GM18517 (cell line): ENCODE data around the gene RBM10.

ENCODE experiments used
- ATAC-seq: cut with Tn5 transposase; IDR thresholded peaks from one replicate; pipeline ENCODE4 v1.9.1; 2021; ENCODE audit warnings: mild to moderate bottlenecking, moderate library complexity; ENCODE audit not compliant: unreplicated experiment

The RBM10 gene

DNA sequence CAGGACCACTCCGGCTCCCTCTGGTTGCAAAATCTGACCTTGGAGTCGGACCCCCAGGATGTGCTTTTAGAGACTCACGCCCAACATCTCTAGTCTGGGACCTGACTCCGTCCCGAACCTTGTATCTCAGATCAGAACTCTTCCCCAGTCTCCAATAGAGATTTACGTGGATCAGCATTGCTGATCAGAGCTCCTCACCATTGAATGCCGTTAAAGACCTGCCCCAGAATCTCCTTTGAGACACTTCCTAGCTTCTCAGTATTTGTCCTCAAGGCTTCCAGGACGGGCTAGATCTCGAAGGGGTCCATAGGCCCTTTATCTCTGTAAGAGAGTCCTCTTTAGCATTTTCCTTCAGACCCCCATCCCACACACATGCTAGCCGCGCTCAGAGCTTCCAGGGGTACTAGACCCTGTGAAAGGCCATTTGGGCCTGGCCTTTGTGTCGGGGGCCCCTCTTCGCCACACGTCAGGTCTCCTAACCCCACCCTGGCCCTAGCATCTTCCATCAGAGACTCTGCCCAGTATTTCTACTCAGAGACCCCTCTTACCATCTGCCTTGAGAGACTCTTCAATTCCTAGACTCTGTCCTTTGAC is 49.3 kb downstream of the RBM10 start:
- ATAC-seq: no peak

DNA sequence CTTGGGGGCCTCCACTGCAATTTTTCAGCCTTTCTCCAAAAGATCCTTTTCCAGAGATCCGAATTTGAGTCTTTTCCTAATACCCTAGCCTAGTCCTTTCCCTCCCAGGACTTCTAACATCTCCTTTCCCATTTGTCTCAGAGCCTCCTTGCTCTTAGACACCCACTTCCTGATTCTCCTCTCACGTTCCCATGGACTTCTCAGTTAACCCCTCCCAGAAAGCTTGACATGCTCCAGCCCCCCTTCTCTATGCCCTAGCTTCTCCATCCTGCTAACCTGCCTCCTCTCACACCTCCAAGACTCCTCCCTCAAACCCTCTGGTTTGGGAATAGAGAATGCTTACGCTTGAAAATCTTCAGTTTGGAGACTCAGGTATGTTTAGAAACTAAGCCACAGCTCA is 51.1 kb downstream of the RBM10 start:
- no peak for ATAC-seq

DNA sequence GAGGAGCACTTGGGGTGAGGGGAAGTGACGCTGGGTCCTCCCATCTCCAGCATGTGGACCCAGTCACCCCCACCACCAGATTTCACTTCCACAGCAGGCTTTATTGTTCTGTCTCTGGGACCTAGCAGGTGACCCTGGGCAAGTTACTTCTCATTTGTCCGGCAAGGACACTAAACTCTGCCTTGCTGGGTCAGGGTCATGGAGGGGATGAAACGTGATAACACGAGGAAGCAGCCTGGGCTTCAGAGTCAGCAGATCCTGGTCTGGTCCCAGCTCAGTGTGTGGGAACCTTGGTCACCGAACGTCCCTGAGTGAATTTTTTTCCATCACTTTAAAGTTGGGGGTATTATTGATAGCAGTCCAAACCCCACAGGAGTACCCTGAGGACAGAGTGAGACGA is 52.5 kb downstream of the RBM10 start:
- no peak for ATAC-seq

DNA sequence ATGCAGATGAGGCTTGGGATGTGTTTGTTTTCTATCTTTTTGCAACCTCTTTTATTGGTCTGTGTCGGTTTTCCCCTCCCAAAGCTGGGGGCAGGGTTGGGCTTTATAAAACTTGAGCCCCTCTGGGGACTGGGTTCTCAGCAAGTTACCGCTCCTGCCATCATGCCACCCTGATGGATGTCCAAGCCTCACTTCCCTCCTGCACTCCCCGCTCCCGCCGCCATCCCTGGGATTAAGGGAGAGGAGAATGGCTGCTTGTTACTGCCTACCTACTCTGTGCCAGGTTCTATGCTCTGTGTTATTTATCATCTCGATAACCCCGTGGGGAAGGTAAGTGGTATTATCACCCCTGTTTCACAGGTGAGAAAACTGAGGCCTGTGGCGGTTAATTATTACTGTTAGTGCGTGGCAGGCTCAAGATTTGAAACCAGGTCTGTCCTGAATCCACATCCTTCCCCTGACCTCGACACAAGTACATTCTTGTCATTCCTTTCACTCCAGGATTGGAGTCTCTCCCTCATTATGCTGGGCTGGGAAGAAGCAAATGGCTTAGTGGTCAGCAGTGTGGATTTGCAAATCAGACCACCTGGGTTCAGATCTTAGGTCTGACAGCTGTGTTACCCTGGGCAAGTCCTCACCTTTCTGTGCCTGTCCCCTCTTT is 53.1 kb downstream of the RBM10 start:
- ATAC-seq: no peak

DNA sequence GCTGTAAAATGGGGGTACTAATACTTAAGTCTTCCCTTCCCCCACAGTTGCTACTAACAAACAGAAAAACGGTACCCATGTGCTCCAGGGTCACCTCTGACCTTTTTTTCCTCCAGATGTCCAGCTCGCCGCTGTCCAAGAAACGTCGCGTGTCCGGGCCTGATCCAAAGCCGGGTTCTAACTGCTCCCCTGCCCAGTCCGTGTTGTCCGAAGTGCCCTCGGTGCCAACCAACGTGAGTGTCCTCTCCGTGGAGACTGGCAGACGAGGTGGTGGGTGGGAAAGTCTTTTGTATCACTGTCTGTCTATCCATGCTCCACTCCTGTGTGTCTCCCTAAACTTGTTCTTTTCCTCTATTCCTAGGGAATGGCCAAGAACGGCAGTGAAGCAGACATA is 53.7 kb downstream of the RBM10 start:
- ATAC-seq: no peak

DNA sequence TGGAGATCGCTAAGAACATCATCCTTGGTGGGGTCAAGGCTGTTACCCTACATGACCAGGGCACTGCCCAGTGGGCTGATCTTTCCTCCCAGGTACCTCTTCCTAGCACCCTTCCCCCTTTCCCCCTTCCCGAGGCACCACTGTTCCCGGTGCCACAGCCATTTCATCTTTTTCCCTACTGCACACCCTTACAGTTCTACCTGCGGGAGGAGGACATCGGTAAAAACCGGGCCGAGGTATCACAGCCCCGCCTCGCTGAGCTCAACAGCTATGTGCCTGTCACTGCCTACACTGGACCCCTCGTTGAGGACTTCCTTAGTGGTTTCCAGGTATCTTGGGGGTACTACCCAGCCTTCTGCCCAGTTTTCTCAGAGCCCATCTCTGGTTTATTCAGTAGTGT is 54.3 kb downstream of the RBM10 start:
- no peak for ATAC-seq

DNA sequence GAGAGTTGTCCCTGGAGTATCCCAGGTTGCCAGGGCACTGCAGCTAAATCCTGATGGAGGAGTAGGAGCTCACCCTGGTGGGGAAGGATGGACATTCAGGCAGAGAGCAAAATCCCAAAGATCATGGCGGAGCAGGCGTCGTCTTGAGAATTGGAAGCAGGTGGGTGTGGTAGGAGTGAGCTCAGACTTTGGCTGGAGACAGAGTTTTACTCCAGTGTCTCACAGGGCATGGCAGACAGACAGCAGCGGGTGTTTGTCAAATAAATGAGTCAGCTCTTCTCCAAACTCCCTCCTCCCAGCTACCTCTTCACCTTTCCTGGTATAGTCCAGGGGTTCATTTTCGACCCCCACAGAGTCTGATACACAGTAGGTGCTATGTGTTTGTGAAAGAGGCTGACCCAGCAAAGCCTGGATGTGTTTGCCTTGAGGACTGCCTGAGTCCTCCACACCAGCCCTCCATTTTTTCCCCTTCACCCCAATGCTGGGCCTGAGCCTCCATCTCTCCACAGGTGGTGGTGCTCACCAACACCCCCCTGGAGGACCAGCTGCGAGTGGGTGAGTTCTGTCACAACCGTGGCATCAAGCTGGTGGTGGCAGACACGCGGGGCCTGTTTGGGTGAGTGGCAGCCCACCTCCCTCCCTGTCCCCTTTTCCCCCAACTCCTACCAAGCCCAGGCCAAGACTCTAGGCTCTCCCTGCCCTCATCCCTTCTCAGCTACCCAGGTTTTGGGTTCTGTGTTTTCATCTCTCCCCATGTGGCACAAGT is 55.5 kb downstream of the RBM10 start:
- ATAC-seq: no peak

DNA sequence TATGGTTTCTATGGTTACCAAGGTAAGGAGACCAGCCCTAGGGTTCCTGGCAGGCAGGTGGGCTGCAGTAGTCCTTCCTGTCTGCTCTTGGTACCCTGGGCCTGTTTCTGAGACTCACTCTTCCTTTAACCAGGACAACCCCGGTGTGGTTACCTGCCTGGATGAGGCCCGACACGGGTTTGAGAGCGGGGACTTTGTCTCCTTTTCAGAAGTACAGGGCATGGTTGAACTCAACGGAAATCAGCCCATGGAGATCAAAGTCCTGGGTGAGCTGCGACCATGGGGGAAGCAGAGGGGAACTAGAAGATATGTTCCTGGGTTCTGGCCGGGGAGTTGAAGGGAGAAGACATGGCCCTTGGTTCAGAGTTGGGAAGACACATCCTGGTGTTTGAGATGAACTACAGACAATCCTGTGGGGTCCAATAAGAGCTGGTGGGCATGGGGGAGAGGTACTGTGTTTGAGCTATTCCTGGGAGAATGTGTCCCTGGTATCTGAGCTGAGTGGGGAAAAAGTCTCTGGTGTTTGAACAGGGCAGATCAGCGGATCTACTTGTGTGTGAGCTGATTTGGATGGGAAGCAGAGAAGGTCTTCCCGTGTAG is 56.4 kb downstream of the RBM10 start:
- no peak for ATAC-seq

DNA sequence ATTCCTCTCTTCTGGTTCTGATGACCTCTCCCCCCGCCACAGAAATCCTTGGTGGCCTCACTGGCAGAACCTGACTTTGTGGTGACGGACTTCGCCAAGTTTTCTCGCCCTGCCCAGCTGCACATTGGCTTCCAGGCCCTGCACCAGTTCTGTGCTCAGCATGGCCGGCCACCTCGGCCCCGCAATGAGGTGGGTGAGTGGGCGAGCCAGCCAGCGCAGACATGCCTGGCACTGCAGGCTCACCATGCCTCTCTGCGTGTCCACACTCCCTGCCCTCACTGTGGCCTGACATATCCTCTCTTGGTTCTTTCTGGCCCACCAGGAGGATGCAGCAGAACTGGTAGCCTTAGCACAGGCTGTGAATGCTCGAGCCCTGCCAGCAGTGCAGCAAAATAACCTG is 57.3 kb downstream of the RBM10 start:
- ATAC-seq: no peak

DNA sequence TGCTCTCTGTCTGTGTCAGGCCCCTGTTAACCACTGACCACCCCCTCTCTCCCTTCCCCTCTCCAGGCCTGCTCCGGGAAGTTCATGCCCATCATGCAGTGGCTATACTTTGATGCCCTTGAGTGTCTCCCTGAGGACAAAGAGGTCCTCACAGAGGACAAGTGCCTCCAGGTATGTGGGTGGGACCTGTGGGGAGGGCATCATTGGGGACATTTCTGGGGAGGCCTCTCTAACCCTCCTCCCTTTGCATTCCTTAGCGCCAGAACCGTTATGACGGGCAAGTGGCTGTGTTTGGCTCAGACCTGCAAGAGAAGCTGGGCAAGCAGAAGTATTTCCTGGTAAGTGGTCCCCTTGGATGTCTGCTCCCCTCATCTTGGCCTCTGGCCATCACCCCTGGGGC is 57.9 kb downstream of the RBM10 start:
- no peak for ATAC-seq

DNA sequence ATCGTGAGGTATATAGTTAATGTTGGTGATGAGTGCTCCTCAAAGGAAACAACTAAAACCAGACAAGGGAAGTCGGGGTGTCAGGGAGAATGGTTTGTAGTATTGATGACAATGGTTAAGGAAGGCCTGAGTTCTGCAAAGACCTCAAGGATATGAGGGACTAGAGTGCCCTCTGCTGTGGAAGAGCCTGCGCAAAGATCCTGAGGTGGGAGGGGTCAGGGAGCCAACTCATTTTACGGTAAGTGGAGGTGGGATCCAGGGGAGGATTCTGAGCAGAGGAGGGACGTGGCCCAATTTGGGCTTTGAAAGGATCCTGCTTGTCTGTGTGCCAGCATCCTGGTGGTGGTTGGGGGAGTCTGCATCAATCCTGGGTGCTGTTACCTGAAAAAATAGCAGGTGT is 59.9 kb downstream of the RBM10 start:
- ATAC-seq: no peak

DNA sequence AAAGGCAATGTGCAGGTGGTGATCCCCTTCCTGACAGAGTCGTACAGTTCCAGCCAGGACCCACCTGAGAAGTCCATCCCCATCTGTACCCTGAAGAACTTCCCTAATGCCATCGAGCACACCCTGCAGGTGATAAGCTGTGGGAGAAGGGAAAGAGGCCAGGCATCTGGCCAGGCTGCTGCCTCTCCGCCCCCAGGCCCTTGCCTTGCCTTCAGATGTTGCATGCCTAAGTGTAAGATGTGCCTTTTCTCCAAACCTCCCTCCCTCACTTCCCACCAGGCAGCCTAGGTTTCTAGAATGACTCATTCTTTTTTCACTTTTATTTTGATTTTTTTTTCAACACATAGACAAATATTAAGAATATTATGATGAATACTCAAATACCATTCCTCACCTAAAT is 61.3 kb downstream of the RBM10 start:
- no peak for ATAC-seq

DNA sequence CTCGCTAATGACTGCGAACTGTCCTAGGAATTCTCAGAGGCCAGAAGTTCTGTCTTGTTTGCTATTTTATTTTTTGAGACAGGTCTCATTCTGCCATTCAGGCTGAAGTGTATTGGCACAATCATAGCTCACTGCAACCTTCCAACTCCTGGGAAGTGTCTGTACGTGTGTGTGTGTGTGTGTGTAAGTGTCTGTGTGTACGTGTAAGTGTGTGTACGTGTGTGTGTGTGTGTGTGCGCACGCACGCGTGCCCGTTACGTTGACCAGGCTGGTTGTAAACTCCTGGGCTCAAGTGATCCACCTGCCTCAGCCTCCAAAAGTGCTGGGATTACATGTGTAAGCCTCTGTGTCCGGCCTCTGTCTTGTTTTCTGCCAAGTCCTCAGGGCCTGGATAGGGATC is 63.1 kb downstream of the RBM10 start:
- ATAC-seq: no peak

DNA sequence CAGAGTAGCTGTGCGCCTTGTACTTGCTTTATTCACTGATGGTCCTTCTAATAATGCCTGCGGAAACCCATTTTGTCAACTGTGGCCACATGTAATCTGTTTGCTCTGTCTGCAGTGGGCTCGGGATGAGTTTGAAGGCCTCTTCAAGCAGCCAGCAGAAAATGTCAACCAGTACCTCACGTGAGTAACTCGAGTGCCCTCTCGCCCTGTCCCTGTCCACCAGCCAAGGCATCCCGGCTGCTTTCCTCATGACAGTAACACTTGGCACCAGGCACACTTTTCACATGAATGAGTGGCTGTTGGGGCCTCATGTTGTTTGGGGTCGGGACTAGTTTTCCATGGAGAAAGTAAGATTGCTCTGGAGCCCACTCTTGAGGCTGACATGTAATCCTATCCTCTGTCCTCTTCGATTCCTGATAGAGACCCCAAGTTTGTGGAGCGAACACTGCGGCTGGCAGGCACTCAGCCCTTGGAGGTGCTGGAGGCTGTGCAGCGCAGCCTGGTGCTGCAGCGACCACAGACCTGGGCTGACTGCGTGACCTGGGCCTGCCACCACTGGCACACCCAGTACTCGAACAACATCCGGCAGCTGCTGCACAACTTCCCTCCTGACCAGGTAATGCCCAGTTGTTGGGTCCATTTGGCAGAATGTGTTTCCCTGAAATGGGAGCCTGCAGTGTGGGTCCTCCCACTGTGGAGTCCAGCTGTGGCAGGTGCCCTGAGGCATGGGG is 64.7 kb downstream of the RBM10 start:
- no peak for ATAC-seq

DNA sequence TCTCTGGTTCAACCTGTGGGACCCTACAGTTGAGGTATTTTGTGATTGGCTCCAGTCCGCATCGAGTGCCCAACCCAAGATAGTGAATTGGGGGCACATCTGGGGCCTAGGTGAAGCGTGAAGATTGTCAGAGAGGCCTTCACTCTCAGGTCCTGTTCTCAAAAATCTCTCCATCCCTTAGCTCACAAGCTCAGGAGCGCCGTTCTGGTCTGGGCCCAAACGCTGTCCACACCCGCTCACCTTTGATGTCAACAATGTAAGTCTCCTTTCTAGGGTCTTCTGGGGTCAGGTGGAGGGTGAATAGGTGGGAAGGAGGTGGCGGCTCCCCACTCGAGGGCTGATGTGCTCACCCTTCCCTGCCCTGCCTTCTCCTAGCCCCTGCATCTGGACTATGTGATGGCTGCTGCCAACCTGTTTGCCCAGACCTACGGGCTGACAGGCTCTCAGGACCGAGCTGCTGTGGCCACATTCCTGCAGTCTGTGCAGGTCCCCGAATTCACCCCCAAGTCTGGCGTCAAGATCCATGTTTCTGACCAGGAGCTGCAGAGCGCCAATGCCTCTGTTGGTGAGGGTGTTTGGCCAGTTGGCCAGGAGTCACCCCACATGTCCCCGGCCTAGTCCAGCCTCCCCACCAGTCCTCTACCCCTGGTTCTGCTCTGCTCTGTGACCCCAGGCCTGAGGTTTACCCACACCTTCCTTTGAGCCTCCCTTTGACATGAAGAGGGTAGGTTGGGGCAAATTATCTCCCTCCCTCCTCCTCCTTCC is 65.8 kb downstream of the RBM10 start:
- ATAC-seq: no peak

DNA sequence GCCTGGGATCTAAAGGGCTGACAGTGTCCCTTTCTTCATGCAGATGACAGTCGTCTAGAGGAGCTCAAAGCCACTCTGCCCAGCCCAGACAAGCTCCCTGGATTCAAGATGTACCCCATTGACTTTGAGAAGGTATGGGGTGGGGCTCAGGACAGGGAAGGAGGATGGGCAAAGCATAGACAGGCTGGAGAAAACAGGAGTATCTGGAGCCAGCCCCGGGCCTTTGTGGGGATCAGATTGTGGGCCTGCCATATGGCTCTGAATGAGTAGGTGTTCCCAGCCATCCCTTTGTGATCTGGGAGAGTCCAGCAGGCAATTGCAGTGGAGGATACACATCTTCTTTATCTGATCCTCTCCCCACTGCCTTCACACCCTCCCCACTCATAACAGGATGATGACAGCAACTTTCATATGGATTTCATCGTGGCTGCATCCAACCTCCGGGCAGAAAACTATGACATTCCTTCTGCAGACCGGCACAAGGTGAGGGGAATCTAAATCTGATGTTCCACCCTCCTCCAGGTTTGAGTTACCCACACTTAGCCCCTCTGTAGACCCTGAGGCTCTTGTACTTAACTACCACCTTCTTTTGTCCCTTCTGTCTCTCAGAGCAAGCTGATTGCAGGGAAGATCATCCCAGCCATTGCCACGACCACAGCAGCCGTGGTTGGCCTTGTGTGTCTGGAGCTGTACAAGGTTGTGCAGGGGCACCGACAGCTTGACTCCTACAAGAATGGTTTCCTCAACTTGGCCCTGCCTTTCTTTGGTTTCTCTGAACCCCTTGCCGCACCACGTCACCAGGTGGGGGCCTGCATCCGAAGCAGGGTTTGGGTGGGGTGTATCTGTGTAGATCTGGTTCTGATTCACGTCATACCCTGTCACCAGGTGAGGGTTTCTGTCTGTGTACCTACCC is 67.6 kb downstream of the RBM10 start:
- ATAC-seq: no peak

DNA sequence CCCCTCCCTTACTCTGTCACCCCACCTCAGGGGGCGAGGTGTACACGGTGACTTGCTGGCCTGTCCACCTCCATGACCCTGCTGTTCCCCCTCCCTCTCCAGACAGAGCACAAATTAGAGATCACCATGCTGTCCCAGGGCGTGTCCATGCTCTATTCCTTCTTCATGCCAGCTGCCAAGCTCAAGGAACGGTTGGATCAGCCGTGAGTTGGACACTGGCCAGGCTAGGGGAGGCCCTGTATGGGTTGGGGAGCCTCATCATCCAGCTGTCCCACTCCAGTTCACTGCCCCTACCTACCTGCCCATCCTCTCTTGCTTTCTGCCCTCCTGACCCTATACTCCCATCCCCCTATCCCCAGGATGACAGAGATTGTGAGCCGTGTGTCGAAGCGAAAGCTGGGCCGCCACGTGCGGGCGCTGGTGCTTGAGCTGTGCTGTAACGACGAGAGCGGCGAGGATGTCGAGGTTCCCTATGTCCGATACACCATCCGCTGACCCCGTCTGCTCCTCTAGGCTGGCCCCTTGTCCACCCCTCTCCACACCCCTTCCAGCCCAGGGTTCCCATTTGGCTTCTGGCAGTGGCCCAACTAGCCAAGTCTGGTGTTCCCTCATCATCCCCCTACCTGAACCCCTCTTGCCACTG is 69.5 kb downstream of the RBM10 start:
- no peak for ATAC-seq

DNA sequence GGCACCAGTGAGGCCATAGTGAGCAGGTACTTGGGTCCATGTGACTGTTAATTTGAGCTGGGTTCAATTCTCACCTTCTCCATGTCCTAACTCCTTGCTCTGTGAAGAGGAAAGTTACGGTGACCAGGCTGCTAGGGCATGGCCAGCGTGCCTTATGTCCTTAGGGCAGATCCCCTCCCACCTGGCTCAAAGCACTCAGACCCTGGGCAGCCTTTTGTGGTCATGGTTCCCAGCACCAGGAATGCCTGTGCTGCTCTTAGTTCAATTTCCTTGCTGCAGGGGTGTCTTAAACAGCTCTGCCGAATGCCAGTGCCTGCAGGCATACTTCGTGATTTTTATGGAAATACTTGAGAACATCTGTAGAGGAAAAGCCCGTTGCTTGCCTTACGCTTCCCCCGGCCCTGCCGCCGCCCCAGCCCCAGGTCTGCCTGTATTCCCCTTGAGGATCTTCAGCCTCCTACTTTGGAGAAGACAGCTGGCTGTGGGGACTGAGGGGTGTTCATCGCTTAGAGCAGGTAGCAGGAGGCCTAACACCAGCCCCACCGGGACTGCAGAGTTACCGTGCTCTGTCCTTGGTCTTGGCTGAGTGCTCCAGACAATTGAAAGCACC is 70.4 kb downstream of the RBM10 start:
- no peak for ATAC-seq
